DMS 273 (cell line): ENCODE measurements around the gene FSD1.

ENCODE experiments used
- DNase-seq: peaks from one replicate; lab custom pipeline; 2025; ENCODE audit not compliant: unreplicated experiment; lab: John Stamatoyannopoulos, UW

The FSD1 gene

DNA sequence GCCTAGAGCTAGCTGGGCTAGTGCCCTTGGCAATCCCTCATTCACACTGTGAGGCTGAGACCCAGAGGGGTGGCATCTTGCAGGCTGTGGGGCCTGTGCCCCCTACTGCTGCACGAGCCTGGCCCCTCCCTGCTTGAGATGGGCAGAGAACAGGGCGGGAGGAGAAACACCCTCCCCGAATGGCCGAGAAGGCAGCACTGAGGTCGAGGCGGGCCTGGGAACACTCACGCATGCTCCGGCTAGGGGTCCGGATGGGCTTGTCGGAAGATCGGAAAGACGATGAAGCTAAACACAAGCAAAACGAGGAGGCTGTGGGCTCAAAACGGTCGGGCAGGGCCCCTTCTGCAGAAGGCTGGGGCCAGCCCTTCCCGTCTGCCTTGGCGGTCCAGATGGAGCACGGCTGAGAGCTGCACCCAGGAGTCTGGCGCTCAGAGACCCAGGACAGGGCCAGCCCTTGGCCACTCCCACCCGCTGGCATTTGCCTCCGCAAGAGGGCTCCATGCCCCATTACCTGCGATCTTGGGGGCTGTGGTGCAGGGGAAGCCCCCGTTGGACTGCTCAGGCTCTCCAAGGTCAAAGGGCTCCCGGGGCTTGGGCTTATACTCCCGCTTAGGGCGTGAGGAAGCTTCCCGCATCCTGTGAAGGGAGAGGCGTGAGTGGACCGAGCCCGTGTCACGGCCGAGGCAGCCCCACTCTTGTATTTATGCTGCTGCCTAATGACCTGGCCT, 57.9 kb downstream of the FSD1 start:
- DNase-seq, result peak; percentile 44

DNA sequence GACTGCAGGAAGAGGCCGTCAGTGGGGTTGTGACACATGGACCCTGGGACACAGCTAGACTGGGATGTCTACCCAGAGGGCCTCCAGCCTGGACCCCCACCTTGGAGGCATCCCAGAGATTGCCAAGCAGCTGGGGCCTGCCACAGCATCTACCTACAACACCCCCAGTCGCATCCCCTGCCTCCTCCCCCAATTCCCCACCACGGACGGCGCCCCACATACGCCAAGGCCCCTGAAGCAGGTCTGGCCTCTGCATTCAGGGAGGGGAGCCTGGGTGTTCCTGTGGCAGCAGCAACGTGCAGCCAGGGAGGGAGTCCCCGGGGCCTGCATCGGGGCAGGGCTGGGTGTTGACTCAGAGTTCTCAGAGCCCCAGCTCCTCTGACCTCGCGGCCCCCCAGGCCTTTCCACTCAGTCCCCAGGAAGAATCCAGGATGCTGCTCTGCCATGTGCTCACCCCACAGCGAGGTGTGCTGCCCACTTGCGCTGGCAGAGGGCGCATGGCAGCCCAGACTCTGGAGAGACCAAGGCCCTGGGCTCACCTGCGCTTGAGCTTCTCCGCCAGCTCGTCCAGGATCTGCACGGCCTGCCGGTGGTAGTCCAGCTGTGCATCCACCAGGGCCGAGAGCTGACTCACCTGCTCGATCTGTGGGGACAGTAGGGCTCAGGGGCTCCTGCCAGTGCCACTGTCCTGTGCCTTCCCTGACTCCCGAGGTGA, 58.6 kb downstream of the FSD1 start:
- peak; percentile 60 for DNase-seq

DNA sequence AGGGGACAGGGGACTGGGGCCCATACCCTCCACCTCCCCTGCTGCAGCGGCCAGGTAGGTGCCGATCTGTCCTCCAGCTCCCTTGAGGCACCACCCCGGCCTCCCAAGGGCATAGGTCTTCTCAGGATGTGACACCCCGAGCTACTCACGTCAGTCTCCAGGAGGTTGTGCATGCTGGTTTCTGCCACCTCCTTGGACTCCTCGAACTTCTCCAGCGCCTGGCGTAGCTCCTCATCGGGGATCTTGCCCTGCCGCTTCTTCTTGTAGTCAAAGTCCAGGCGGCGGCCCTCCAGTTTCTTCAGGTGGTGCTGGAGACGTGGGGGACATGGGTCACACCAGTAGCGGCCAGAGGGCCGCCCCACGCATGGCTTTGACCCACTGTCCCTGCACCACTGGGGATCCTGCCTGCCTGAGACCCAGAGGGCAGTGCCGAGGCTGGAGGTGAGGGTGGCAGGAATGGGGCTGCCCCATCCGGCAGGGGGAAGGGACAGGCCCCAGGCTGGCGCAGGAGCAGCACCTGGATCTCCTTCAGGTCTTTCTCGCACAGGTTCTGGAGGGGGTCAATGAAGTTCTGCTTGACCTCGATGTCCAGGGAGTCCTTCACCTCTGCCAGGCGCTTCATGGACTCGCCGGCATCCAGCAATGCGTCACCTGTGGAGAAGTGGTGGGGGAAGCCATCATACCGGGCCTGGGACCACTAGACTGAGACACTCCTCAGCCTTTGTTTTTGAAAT, 59.3 kb downstream of the FSD1 start:
- DNase-seq, result no peak

DNA sequence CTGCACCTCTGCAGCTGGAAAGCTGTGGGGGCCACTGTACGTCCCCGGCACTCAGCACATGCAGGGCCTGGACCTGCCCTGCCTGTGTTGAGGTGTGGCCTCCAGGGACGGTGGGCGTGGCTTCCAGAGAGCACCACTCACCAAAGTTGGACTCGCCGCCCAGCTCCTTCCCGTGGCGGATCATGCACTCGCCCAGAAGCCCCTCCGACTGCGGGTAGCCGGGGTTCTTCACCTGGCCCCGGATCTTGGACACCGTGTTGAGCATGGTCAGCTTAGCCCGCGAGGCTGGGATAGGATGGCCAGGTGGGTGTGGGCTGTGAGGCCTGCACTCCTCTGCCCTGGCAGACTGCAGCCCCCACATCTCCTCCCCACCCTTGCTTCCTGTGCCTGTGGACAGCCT, 60.9 kb downstream of the FSD1 start:
- DNase-seq, result no peak

DNA sequence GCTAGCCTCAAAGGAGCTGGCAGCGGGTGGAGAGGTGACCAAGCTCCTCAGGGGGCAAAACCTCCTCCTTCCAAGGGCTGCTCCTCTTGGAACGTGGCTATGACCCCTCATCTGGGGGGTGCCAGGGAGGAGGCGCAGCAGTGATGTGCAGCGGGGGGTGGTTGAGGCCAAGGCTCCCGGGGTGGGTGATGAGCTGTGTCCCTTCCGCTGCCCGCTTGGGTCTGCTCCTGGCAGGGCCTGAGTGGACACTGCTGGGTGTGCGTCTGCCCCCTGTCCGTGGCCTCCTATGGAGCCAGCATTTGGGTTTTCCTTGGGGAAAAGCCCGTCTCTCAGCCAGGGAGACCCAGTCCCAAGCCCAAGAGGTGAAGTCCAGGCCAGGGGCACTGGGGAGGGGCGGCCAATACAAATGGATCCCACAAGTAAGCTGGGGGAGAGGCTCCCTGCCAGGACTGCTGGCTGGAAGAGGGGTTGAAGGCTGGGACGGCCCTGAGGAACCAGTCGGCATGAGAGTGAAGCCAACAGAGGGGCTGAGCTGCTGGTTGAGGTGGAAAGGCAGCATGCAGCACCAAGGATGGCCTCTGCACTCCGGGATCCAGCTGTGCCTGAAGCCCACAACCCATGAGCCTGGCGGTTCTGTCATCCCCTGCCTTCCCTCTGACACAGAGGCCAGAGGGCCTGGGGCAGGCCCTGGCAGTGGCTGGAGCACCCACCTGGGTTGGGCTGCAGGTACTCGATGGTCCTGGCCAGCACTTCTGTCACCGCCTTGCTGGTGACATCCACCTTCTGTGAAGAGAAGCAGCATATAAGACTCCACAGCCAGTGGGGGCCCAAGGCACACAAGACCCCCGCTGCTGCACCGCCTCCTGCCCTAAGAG, 61.6 kb downstream of the FSD1 start:
- no peak for DNase-seq

DNA sequence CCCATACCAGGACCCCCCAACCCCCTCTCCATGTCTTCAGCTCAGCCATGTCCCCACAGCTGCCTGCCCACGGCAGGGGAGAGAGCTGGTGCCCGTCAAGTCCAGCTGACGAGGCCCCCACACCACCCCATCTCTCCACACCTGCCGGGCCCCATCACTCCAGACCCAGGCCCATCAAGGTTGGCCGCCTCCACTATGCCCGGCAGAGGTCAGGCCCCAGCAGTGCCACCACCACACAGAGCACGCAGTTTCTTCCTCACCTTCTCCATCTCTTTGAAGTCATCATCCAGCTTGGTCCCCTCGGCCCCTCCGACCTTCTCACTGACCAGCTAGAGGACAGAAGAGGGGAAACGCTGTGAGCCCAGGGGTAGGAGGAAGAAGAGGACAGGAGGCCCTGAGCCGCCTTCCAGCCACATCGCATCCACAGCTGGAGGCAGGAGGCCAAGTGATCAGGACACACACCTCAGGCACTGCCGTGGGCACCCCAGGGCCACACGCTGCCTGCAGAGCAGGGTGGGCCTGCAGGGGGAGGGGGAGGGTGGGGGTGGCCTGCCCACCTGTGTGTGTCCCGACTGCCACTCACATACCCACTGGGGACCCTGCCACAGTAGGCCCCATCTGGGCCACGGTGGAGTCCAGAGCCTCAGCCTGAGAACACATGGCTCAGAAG, 62.4 kb downstream of the FSD1 start:
- no peak for DNase-seq

DNA sequence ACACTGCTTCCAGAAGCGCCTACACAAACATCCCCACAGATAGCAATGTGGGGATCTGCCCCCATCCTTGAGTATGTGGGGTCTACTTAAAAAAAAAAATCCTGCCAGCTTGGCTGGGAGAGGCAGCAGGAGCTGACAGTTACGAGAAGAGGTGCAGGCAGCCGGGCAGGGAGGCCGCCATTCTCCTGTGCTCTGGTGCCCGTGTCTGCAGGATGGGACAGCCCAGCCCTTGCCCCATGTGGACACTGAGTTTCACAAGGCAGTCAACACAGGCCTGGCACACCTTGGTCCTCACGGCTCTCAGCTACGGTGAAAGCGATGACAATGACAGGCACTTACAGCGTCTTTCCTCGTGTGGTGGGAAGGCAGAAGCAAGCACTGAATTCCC, 62.9 kb downstream of the FSD1 start:
- DNase-seq, result no peak

DNA sequence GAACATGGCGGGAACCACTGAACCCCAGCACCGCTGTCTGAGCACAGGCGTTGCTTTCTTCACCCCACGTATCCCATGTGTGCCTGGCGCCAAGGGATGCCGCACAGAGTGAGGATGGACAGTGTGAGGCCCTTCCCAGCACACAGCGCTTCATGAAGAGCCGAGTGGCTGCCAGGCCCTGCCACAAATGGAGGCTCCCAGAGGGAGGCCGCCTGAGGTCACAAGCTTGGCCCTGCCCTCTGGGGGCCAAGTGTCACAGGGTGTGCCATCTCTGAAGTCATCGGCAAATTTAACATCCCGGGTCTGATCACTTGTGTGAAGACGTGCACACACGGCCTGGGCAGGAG, 63.4 kb downstream of the FSD1 start:
- no peak for DNase-seq

DNA sequence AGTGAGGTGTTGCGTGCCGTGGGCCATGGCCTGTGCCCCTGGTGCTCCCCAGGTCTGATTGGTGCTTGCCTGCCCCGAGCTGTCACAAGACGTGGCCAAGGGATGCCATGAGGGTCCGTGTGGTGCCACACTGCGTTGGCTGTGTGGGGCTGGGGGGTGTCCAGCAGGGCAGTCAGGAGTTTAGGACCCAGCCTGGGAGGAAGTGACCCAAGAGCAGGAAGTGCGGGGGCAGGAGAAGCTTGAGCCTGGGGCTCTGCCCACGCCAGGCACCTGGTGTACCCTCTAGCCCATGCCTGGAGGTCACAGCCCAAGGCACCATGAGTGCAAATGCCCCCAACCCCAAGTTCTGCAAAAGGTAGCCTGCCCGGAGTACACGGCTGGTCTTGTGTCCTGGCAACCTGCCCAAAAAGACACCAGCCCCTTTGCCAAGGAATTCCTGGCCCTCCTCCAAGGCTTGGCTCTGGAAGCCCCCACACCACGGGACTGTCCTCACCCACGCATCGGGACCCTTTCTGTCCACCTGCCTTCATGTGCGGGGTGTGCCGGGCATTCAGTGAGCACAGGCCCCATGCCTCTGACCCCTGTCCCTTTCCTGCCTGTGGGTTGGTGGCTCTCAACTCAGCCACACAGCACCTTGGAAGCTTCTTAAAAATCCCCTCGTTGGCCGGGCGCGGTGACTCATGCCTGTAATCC, 63.9 kb downstream of the FSD1 start:
- peak; percentile 41 for DNase-seq

DNA sequence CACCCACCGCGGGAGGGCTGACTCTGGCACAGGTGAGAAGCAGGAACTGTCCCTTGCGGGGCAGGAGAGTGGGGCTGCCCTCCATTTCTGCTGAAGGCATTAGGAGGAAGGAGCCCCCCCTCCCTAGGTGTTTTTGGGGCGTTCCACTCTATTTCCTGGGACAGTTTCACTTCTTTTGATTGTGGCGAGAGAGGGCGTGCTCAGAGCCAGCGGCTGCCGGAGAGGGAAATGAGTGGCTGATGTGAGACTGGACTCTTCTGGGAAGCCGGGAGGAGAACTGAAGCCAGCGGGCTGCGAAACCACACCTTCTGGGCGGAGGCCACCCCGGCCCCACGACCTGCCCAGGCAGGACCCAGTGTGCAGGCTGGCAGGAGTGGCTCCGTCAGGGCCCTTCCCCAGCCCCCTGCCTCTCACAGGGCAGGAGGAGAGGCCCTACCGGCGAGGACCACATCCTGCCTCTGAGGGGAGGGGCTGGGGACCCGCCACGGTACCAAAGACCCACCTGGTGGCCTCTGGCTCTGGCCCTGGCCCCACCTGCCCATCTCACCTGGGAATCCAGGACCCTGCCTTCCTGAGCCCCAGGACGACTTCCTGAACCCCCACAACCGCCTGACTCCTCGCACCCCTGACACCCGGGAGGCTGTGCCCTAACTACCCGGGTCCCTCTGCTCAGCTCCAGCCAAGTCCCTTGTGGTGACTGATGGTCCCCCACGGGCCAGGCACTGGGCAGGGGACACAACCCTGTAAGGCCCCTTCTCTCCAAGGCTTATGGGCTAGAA, 64.9 kb downstream of the FSD1 start:
- DNase-seq, result no peak

DNA sequence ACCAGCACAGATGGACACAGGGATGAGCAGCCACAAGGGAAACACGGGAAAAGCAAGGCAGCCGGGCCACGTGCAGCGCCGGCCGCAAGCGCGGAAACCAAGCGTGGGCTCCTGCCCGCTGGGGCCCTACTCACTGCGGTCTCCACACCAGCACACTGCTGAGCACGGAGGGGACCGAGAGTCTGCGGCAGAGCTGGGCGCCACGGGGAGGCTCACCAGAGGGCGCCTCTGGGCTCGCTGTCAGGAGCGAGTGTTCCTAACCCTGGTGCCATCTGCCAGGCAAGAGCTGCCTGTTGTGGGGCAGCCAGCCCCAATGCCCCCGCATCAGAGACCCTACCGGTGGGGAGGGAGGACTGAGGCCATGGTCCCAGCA, 65.5 kb downstream of the FSD1 start:
- peak; percentile 86 for DNase-seq

DNA sequence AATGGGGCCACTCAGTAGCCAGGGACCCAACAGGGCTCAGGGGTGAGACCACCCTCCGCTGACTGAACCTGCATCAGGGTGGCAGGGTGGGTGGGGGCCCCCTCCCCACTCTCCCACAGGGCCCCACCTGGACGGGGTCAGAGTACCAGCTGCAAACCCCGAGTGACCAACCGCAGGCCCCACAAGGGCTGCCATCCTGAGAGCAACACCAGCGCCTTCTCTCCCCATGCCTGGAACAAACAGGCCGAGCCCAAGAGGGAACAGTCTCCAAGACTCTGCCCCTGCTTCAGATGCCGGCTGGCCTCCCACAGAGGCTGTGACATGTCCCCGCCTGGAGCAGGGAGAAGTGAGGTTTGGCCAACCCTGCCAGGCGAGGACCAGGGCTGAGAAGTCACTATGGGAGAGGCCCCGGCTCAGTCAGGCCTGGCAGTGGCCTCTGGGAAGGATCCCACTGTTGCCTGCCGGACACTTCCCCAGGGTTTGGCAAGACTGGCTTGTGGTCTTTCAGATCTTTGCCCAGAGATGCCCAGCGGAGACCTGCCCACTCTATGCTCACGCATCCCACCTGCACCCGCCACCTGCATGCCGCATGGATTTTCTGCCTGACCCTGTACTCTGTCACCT, 66.1 kb downstream of the FSD1 start:
- DNase-seq, result no peak

DNA sequence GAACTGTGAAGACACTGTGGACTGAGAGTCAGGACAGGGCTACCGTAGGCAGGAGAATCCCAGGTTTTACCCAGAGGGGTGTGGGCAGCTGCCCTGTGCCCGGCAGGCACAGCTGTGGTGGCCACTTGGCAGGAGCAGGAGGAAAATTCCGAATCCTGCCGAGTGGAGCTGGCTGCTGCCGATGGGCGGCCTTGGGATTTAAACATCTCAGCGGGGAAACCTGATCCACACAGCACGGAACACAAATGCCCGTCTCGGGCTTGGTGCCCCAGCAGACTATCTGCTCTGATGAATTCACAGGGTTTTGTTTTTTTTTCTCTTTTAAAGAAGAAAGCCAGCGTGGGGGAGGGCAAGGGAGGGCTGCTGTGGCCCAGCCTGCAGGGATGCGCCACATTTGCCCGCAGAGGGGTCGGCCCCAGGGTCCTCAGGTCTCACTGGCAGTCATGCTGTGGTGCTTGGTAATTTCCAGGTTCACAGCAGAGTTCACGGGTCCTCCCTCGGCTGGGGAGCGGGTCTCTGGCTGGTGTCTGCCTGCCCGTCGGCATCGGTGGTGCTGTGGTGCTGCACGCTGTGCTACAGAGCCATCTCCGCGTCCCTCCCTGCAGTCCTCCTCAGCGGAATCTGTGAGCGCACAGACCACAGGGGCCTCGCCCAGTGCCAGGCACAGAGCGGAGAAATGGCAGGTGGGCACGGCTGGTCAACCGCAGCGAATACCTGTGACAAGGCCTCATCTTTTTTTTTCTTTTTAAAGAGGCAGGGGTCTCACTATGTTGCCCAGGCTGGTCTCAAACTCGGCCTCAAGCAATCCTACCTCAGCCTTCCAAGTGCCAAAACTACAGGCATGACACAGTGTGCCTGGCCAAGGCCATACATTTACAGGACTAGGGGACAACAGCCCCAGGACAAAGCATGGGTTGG, 67.1 kb downstream of the FSD1 start:
- peak; percentile 73 for DNase-seq

DNA sequence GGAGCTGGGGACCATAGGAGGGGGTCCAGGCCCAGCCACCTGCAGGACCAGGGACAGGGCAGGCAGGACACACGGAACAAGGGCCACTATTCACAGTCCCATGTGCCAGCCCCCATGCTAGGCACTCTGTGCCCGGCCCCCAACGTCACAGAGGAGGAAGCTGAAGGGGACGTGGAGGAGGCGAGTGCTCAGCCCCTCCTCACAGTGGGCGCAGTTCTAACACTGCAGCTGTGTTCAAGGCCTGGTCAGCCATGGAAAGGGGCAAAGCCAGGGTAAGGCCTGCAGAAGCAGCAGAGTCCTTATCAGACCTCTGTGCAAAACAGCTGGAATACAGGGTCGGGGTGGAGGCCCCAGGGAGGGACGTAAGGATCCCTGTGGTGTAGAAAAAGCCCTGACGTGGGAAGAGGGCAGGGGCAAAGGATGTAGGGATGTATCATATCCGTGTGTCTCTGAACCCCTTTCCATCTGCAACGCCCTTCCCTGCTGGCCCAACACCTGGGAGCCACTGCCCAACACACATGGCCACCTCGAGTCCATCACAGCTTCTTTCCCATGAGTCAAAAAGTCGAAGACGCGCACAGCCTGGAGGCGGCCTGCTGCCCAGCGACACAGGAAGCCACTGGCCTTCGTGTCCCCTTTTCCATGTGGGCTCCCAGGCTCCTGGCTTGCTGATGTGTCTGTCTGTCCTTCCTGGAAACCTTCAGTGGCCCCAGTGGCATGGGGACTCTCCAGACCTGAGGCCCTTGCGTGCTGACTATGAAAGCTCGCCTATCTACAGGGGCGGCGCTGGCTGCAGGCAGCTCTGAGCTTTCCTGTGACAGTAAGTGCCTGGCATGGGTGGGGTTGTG, 68.0 kb downstream of the FSD1 start:
- DNase-seq, result no peak

DNA sequence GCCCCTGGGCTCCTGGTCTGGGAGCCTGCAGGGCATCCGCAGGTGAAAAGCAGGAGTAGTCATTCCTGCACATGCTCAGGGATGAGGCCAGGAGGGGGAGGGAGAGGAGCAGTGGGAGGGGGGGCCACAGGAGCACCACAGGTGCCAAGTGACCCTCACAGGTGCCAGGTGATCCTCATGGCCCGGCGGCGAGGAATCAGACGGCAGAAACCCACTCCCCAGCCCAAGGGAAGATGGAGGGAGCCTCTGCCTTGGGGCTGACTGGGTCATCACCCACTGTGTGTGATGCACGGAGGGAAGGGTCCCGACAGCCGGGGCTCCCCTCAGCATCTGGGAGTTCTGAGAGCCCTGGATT, 68.6 kb downstream of the FSD1 start:
- no peak for DNase-seq
